ENCODE data around the gene HMCN1.

- TF ChIP-seq EZH2 (IDR thresholded peaks at IDR 0.05; ENCODE audit: borderline replicate concordance, low read length) (no peak), CTCF (conservative IDR thresholded peaks at IDR 0.05 in 1 of 2, IDR thresholded peaks at IDR 0.05 in 1 of 2; ENCODE audit: extremely low read depth in 1 of 2, insufficient read depth in 1 of 2, low read depth in 1 of 2, low read length in 2 of 2) (no peak)
Measured at GRCh38 chr1:185787238-185787637, 53.0 kb downstream of the HMCN1 start.

All from mammary epithelial cell (primary cell).